Measurements from ENCODE around the gene GSTT4.
"Not testable (repeated sequence)": the region's sequence is repeated elsewhere in the genome, so short reads cannot be mapped to it uniquely, and the experiment has no call there.

GSTT4 gene

DNA sequence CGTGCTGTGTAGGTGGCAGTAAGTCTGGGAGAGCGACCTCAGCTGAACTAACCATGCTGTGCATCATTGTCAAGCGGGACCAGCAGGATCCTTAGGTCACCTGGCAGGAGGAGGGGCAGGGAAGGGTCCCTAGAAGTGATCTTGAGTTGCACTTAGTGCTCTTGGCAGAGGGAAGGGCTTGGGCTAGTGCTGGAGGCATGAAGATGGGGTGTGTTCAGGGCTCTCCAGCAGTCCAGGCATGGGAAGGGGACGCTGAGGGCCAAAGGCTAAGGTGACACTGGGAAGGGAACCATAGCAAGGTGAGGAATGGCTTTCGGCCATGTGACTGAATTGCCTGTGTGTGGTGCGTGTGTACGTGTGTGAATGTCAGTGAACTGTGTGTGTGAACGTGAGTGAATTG, 19.2 kb downstream of the GSTT4 start:
- DNase-seq: not testable (repeated sequence)

DNA sequence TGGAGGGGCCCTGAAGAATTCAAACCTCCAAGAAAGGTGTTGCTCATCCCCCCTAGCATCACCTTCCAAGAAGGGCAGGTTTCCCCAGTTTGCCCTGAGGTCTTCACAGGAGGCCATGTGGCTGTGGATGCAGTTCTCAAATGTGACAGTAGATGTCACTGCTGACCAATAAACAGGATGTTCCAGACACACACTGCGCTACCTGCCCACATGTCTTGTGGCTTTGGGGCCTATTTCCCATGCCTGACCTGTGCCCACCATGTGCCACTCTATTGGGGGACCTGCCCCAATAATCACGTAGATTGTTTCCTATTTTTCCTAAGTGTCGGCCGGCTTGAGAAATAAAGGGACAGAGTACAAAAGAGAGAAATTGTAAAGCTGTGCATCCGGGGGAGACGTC, 20.8 kb downstream of the GSTT4 start:
- no peak for DNase-seq

DNA sequence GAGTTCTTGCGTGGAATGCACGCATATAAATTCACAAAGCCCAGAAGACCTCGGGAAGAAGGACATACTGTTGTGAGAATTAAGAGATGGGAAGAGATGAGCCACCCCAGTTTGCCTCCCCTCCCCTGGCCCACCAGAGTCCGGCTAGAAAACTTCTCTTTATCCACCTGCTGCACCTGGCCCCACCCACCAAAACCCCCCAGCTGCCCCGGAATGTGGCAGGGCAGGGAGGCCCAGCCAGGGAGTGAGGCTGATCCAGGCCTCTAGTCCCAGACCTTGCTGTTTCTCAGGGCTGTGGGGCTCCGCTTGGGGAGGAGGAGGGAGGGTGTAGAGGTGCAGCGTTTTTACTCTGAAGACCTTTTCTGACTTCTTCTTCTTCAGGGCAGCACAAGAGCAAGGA, 24.7 kb downstream of the GSTT4 start:
- DNase-seq: not testable (repeated sequence)

DNA sequence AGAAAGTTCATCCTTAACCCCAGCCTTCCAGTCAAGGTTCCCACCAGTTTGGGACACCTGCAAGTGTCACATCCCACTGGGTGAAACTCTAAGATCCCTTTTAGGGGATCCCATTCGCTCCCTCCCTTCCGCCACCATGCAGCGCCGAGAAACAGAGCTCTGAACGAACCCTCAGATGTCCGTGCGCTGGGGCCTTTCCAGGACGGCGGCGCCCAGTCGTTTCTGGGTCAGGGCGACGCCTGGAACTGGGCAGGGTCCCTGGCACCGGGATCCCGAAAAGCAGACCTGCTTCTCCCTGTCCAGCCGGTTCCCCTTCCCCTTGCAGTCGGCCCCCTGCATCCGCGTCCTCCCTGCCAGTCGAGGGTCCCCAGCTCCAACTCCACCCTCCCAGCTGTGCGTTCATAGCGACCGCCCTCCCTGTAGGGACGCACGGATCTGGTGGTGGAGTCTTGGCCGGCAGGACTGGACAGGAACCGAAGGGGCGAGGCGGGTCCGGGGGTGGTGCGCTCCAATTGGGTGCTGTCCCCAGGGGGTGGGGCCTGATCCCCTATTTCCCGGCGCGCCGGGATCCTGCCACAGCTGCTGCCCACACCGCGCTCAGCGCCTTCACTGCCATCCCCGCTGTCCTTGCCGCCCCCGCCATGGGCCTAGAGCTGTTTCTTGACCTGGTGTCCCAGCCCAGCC, 25.6 kb downstream of the GSTT4 start, which contains the start of gene GSTT2:
Gene GSTT2 (plus strand): TSS at position 578 of the 684 bp plus-strand sequence.
- not testable (repeated sequence) for DNase-seq

DNA sequence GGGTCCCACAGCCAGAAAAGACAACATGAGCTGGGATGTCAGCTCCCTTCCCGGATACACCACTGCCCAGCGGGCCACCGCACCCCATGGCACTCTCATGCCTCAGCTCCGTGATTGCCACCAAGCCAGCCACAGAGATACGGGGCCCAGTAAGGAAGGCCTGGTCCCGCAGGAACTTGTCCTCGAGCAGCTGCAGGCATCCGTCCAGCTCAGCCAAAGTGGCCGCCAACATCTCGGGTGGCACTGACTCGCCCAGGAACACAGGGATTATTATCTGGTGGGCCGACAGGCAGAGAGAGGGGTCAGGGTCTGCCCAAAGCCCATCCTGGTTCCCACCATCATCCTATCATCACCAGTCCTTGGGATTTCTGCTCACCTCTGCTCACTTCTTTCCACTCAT, 27.9 kb downstream of the GSTT4 start:
- not testable (repeated sequence) for DNase-seq

DNA sequence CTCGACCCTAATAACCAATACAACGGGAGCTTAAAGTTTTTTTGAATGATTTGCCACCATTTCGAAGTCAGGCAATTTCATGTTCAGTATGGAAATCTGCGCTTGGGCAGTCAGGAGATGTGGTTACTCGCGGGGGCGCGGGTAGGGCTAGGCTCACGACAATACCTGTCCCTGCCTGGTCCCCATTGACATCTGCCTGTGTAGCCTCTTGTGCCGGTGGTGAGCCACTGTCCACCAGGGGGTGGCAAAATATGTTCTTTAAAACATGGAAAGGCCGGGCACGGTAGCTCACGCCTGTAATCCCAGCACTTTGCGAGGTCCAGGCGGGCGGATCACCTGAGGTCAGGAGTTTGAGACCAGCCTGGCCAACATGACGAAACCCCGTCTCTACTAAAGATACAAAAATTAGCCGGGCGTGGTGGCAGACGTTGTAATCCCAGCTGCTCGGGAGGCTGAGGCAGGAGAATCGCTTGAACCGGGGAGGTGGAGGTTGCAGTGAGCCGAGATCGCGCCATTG, 30.4 kb downstream of the GSTT4 start:
- DNase-seq: not testable (repeated sequence)

DNA sequence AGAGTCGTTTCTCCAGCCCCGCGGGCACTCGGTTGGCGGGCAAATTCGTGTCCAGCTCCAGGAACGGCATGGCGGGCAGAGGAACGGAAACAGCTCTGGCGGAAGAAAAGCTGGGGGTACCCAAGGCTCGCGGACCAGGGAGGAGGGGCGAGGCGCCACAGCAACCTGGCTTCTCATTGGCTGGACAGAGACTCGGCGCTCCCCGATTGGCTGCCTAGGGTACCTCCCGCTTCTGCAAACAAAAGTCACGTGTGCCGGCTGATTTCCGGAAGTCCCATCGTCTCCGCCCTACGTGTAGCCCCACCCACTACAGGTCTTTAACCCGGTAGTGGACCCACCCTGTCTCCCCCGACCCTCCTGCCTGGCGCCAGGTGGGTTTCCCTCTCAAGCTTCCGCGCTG, 30.9 kb downstream of the GSTT4 start, which contains the start of gene DDT:
Gene DDT (minus strand): TSS at position 97 of the 400 bp plus-strand sequence. CDS start 27 bp downstream, at position 70.
- DNase-seq: not testable (repeated sequence)

DNA sequence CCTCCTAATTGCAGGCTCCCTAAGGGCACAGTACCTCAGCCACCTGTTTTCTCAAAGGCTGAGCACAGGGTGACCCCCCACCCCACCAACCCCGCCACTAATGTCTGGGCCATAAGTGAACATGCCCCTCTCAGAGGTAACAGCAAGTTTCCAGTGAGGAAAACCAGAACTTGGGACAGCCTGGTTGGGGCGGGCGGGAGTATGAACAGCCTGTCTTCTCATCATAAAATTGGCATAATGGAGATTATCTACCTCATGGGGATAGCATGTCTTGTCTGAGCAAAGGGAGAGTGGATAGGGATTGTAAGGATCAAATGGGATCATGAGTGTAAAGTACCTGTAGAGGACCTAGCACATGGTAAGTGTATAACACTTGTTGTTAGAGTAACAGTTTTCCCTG, 33.3 kb downstream of the GSTT4 start:
- DNase-seq: not testable (repeated sequence)

DNA sequence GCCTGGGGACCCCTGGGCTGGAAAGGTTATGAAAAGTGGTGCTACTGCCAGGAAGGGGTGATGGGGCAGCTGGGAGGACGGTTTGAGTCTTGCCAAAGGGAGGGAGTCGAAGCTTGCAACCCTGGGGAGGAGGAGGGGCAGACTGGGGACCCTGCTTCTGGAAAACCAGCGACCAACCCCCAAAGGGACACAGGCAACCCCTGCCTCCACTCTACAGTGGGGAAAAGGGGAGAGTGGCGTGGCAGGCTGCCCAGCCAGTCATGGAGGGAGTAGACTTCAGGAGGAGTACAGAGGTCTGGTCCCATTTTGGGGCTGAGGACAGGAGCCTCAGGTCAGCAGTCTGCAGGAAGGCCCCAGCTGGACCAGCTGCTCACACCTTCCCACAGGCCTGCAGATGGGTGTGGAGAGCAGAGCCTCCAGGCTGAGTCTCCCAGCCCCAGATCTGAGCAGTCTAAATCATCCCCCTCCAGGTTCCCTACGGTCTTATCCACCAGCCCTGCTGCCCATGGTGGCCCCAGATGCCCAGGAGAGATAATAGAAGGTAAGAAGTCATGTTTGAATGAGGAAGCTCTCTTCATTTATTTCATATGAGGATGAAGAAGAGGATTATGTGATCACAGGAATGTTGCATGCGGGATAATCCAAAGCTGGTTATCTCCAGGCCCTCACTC, 34.3 kb downstream of the GSTT4 start:
- no peak for DNase-seq

DNA sequence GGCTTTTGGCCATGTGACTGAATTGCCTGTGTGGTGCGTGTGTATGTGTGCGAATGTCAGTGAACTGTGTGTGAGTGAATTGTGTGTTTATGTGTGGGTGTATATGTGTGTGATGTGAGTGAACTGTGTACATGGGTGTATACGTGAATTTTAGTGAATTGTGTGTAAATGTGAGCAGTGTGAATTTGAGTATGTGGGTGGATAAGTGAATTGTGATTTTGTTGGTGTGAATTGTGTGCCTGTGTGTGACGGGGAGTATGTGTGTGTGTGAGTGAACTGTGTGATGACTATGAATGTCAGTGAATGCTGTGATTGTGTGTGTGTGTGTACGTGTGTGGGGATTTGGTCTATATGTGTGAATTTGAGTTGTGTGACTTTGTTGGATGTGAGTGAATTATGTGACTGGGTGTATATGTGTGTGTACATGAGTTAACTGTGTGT, 35.0 kb downstream of the GSTT4 start:
- DNase-seq: no peak

DNA sequence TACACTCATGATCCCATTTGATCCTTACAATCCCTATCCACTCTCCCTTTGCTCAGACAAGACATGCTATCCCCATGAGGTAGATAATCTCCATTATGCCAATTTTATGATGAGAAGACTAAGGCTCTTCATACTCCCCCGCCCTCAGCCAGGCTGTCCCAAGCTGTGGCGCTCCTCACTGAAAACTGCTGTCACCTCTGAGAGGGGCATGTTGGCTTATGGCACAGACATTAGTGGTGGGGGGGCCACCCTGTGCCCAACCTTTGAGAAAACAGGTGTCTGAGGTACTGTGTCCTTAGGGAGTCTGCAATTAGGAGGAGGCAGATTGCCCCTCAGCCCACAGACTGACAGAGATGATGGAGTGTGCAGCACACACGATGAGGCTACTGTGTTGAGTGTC, 36.2 kb downstream of the GSTT4 start:
- no peak for DNase-seq

DNA sequence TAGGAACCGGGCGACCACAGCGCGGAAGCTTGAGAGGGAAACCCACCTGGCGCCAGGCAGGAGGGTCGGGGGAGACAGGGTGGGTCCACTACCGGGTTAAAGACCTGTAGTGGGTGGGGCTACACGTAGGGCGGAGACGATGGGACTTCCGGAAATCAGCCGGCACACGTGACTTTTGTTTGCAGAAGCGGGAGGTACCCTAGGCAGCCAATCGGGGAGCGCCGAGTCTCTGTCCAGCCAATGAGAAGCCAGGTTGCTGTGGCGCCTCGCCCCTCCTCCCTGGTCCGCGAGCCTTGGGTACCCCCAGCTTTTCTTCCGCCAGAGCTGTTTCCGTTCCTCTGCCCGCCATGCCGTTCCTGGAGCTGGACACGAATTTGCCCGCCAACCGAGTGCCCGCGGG, 38.7 kb downstream of the GSTT4 start, which contains the start of gene DDTL:
Gene DDTL (plus strand): TSS at position 321 of the 400 bp plus-strand sequence. CDS start 27 bp downstream, at position 348.
- not testable (repeated sequence) for DNase-seq

DNA sequence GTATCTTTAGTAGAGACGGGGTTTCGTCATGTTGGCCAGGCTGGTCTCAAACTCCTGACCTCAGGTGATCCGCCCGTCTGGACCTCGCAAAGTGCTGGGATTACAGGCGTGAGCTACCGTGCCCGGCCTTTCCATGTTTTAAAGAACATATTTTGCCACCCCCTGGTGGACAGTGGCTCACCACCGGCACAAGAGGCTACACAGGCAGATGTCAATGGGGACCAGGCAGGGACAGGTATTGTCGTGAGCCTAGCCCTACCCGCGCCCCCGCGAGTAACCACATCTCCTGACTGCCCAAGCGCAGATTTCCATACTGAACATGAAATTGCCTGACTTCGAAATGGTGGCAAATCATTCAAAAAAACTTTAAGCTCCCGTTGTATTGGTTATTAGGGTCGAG, 39.2 kb downstream of the GSTT4 start:
- not testable (repeated sequence) for DNase-seq

DNA sequence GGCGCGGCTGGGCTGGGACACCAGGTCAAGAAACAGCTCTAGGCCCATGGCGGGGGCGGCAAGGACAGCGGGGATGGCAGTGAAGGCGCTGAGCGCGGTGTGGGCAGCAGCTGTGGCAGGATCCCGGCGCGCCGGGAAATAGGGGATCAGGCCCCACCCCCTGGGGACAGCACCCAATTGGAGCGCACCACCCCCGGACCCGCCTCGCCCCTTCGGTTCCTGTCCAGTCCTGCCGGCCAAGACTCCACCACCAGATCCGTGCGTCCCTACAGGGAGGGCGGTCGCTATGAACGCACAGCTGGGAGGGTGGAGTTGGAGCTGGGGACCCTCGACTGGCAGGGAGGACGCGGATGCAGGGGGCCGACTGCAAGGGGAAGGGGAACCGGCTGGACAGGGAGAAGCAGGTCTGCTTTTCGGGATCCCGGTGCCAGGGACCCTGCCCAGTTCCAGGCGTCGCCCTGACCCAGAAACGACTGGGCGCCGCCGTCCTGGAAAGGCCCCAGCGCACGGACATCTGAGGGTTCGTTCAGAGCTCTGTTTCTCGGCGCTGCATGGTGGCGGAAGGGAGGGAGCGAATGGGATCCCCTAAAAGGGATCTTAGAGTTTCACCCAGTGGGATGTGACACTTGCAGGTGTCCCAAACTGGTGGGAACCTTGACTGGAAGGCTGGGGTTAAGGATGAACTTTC, 44.0 kb downstream of the GSTT4 start, which contains the start of gene GSTT2B:
Gene GSTT2B (minus strand): TSS at position 112 of the 688 bp plus-strand sequence. CDS start 64 bp downstream, at position 48.
- DNase-seq: not testable (repeated sequence)

DNA sequence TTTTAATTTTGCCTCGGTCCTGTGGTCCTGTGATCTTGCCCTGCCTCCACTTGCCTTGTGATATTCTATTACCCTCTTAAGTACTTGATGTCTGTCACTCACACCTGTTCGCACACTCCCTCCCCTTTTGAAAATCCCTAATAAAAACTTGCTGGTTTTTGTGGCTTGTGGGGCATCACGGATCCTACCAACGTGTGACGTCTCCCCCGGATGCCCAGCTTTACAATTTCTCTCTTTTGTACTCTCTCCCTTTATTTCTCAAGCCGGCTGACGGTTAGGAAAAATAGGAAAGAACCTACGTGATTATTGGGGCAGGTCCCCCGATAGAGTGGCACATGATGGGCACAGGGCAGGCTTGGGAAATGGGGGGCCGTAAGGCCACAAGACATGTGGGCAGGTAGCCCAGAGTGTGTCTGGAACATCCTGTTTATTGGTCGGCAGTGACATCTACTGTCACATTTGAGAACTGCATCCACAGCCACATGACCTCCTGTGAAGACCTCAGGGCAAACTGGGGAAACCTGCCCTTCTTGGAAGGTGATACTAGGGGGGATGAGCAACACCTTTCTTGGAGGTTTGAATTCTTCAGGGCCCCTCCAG, 48.9 kb downstream of the GSTT4 start:
- peak; percentile 1 for DNase-seq

DNA sequence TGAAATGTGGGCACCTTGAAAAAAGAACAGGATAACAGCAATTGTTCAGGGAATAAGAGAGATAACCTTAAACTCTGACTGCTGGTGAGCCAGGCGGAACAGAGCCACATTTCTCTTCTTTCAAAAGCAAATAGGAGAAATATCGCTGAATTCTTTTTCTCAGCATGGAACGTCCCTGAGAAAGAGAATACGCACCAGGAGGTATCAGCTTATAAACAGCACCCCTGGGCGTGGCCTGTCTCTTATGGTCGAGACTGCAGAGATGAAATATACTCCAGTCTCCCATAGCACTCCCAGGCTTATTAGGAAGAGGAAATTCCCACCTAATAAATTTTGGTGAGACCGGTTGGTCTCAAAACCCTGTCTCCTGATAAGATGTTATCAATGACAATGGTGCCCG, 49.4 kb downstream of the GSTT4 start:
- DNase-seq: not testable (repeated sequence)

DNA sequence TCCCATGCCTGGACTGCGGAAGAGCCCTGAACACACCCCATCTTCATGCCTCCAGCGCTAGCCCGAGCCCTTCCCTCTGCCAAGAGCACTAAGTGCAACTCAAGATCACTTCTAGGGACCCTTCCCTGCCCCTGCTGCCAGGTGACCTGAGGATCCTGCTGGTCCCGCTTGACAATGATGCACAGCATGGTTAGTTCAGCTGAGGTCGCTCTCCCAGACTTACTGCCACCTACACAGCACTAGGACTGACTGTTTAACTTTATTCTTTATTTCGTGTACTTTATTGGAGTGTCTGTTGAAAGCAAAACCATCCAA, 50.3 kb downstream of the GSTT4 start:
- DNase-seq: not testable (repeated sequence)

DNA sequence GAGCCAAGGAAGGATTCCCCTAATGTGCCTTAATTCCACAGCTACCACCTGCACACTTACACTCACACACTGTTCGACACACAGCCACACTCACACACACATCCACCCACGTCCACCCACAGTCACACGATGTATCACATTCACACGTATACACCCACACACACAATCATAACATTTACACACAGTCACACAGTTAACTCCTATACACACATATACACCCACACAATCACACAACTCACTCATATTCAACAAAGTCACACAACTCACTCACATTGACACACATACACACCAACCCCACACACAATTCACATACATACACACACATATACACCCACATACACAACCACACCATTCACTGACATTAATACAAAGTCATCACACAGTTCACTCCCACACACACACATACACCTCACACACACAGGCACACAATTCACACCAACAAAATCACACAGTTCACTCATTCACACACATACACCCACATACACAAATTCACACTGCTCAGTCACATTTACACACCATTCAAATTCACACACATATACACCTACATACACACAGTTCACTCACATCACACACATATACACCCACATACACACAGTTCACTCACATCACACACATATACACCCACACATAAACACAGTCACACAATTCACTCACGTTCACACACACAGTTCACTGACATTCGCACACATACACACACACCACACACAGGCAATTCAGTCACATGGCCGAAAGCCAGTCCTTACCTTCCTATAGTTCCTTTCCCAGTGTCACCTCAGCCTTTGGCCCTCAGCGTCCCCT, 50.9 kb downstream of the GSTT4 start:
- not testable (repeated sequence) for DNase-seq

DNA sequence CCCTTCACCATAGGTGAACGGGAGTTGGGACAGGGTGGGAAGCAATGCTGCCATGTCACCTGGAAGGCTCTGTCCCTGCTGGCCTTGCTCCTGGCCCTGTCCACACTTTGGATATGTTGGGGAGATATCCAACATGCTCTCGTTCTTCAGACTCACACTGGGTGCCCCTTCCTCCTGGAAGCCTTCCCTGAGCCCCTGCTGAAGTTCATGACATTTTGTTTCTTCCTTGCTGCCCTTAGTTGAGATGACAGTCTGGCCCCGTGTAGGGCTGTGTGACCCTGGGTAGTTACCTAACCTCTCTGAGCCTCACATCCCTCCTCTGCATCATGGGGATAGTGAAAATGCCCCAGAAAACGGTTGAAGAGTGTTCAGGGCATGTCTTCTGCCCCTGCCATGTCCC, 51.8 kb downstream of the GSTT4 start:
- DNase-seq: not testable (repeated sequence)

DNA sequence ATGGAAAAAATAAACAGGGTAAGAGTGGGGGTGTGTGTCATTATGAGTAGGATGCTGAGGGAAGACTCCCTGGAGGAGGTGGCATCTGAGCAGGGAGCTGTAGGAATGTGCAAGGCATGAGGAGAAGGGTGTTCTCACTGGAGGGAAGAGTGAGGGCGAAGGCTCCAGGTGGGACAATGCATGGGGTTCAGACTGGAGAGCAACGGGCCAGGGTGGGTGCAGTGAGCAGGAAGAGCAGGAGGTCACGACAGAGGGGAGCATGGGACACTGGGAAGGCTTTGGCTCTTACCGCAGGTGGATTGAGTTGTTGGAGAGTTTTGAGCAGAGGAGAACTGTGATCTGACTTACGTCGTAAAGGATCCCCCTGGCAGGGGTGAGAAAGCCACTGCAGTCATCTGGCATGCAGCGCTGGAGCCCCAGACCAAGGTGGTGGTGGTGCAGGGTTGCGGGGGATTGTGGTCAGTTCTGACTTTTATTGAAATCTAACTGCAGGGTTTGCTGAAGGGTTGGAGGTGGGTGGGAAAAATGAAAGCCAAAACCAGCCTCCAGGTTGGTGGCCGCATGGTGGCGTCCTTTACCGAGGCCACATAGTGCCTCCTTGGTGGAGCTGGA, 52.4 kb downstream of the GSTT4 start:
- DNase-seq: not testable (repeated sequence)

DNA sequence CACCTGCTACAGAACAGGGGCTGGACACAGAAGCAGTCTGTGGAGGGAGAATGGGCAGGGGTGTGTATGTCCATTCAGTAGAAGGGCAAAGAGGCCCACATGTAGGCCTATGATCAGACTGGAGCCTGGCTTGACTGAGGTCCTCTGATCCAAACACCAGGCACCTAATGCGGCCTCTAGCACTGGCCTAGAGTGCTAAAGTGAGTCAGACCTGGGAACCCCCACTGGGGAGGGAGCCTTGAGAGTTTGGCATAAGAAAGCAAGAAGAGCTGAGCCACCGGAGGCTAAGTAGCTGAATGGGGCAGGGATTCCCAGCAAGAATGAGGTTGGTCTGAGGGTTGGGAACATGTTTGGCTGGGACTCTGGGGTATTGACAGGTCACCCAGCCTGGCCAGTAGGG, 53.9 kb downstream of the GSTT4 start:
- DNase-seq: not testable (repeated sequence)
